ENCODE data around the gene ASL.
A peak's percentile ranks its signal among the peaks of the same experiment; 100 is the strongest.
"Not testable (repeated sequence)": the region's sequence is repeated elsewhere in the genome, so short reads cannot be mapped to it uniquely, and the experiment has no call there.

ASL gene

GRCh38 chr7:66075590-66076461 lies at the start of gene ASL:
Gene ASL (plus strand): TSS chr7:66075819. CDS start chr7:66076082, 263 bp downstream.
- peak; percentile 70 to 79 for DNase-seq (ENCODE audit: low read depth in 1 of 2, low spot score in 1 of 2)

DNA sequence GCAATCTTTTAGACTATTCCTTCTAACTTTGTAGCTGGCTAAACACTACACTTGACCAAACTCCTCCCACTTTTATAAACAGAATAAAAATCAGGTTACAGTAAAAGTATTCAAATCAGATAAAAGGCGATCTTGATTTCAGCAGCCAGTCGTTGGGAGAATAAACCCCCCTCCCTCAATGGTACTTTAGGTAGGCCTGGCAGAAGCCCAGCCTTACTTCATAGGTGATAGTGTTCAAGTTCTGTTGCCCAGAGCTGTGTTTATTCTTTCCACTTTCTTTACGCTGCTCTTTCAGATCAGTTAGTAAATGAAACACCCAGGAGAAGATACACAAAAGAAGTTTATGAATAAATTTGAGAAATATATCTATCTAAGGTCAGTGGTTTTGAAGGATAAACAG lies 47.3 kb upstream of the ASL start:
- DNase-seq (ENCODE audit: low read depth in 1 of 2, low spot score in 1 of 2): not testable (repeated sequence)

- no peak for DNase-seq (ENCODE audit: low read depth in 1 of 2, low spot score in 1 of 2)
These were observed 41.9 kb upstream of the ASL start for GRCh38 chr7:66033471-66034385.

DNA sequence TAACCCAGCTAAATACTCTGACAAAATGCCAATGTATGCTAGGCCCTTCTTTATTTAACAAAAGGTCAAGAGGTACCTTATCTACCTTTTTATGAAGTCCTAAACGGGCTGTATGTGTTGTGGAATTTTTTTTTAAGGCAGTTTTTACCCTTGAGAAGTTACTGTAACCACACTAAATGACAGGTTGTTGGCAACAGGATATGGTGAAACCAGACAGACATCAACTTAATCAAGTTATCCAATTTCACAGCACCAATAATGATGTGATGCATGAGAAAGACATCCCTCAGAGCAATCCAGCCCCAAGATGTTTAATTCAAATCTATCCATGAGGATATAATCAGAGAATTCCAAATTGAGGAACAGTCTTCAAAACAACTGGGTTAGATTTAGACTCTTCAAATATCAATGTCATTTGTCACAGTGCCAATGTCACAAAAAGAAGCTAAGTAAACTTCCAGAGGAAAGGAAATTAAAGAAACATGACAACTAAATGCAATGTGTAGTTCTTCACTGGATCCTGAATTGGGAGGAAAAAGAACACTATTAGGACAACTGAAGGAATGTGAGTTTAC lies 41.1 kb upstream of the ASL start:
- not testable (repeated sequence) for DNase-seq (ENCODE audit: low read depth in 1 of 2, low spot score in 1 of 2)

- DNase-seq (ENCODE audit: low read depth in 1 of 2, low spot score in 1 of 2): no peak
These were observed 39.2 kb upstream of the ASL start for GRCh38 chr7:66036382-66036781.

DNA sequence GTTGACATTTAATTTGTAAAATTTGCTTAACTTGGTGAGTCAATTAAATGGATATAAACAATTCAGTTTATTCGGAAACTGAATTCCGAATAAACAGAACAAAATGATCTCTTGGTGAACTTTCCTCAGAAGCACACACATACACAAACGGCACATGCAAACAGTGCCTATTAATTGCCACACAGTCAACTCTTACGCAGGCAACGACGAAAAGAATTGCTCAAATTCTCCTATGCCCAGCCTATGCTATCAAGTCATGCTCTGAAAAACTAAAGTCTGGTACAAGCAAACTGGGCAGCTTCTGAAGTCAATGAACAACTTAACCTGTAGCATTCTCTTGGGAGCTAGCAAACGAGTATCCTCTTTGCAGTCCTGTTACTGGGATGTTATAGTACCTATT lies 38.8 kb upstream of the ASL start:
- no peak for DNase-seq (ENCODE audit: low read depth in 1 of 2, low spot score in 1 of 2)

- no peak for DNase-seq (ENCODE audit: low read depth in 1 of 2, low spot score in 1 of 2)
These were observed 36.4 kb upstream of the ASL start for GRCh38 chr7:66039094-66039670.

DNA sequence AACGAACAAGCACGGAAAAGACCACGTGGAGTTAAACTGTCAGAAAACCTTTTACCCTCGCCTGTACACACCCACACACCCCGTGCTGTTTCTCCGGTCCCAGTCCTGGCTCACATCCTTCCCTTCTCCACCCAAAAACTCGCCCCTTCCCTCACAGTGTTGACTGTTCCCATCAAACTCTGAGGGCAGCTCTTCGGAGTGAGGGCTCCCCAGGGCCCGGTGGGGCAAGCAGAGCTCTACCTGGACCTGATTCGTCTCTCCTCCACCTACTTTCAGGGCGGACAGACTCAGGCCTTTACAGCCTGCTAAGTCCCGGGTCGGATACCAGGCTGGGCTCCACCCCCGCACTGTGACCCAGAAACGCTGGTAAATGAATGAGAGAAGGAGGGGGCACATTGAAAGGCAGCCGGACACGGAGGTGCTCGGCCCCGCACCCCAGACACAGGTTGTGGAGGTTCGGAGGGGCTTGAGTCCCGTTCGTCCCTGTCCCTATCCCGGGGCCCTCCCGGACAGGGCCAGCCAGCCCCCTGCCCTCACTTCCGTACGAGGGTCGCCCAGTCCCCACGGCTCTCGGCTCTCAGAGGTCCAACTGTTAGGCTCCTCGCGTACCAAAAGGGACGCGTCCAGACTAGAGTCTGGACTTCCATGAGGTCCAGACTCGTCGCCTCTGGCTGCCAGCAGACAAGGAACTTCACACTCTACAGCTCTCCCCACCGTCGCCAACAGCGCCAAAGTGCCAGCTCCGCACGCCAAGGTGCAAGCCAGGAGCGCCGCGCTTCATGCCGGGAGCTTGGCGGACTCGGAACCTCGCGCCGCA lies 31.7 kb upstream of the ASL start:
- no peak for DNase-seq (ENCODE audit: low read depth in 1 of 2, low spot score in 1 of 2)

DNA sequence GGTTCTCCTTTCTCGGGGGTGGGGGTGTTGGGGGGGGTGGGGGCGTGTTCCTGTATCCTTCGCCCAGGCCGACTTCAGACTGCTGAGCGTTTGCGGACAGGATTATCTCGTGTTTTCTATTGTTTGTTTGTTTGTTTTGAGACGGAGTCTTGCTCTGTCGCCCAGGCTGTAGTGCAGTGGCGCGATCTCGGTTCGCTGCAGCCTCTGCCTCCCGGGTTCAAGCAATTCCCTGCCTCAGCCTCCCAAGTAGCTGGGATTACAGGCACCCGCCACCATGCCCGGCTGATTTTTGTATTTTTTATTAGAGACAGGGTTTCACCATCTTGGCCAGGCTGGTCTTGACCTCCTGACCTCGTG lies 31.1 kb upstream of the ASL start:
- not testable (repeated sequence) for DNase-seq (ENCODE audit: low read depth in 1 of 2, low spot score in 1 of 2)

- DNase-seq (ENCODE audit: low read depth in 1 of 2, low spot score in 1 of 2): no peak
These were observed 28.2 kb upstream of the ASL start for GRCh38 chr7:66047426-66047825.

DNA sequence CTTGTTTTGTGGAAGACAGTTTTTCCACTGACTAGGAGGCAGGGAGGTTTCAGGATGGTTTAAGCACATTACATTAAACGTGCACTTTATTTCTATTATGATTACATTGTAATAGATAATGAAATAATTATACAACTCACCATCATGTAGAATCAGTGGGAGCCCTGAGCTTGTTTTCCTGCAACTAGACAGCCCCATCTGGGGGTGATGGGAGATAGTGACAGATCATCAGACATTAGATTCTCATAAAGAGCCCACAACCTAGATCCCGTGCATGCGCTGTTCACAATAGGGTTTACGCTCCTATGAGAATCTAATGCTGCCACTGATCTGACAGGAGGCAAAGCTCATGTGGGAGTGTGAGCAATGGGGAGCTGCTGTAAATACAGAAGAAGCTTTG lies 25.7 kb upstream of the ASL start:
- not testable (repeated sequence) for DNase-seq (ENCODE audit: low read depth in 1 of 2, low spot score in 1 of 2)

GRCh38 chr7:66050337-66050957 lies 25.2 kb upstream of the ASL start:
- no peak for DNase-seq (ENCODE audit: low read depth in 1 of 2, low spot score in 1 of 2)

GRCh38 chr7:66050990-66051448 lies 24.6 kb upstream of the ASL start:
- no peak for DNase-seq (ENCODE audit: low read depth in 1 of 2, low spot score in 1 of 2)

GRCh38 chr7:66052447-66052846 lies 23.2 kb upstream of the ASL start:
- DNase-seq (ENCODE audit: low read depth in 1 of 2, low spot score in 1 of 2): no peak

DNA sequence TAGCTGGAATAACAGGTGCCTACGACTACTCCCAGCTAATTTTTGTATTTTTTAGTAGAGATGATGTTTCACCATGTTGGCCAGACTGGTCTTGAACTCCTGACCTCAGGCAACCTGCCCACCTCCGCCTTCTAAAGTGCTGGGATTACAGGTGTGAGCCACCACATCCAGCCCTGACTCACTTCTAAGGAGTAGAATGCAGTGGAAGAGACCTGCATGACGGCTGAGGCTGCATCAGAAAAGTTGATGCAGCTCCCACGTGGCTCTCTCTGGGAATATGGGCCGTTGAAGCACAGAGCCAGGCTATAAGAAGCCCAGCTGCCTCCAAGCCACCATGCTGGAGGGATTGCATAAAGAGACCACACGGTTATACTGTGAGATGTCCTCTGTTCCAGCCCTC lies 21.6 kb upstream of the ASL start:
- no peak for DNase-seq (ENCODE audit: low read depth in 1 of 2, low spot score in 1 of 2)

DNA sequence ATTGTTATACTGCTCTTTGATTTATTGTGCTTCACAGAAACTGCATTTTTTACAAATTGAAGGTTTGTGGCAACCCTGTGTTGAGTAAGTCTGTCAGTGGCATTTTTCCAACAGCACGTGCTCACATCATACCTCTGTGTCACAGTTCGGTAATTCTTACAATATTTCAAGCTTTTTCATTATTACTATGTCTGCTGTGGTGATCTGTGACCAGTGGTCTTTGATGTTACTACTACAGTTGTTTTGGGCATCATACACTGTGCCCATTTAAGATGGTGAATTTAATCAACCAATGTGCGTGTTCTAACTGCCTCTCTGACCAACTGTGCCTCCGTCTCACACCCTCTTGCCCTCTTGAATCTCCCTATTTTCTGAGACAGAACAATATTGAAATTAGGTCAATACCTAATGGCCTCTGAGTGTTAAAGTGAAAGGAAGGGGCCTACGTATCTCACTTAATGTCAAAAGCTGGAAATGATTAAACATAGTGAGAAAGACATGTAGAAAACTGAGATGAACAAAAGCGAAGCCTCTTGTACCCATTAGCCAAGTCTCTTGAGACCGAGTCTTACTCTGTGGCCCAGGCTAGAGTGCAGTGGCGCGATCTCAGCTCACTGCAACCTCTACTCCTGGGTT lies 20.2 kb upstream of the ASL start:
- DNase-seq (ENCODE audit: low read depth in 1 of 2, low spot score in 1 of 2): no peak

DNA sequence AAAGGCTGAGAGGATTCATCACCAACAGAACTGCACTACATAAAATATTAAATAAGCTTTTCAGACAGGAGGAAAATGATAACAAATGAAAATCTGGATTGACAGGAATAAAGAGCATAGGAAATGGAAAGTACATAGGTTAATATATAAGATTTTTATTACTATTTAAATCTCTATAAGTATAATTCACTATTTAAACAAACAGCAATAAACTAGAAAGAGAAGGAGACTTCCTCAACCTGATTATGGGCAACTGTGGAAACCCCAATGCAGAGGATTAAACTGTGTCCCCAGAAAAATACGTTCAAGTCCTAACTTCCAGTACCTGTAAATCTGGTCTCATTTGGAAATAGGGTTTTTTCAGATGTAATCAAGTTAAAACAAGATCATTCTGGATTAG lies 14.8 kb upstream of the ASL start:
- no peak for DNase-seq (ENCODE audit: low read depth in 1 of 2, low spot score in 1 of 2)

DNA sequence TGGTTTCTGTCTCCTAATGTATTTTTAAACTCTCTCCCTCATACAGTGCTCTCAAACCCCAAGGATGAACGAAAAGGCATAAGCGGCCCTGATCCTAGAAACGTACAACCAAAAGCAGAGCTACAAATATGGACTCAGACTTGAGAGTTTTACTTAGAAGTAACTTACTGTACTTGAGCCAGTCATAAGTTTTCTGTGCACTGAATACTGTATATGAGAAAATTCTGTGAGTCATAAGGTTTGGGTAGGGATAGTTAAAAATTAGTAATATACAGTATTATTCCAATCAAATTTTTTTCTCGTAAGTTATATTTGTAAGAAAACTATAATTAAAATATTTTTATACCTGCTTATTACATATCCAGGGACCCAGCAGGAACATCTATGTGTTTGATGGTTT lies 5.9 kb upstream of the ASL start:
- no peak for DNase-seq (ENCODE audit: low read depth in 1 of 2, low spot score in 1 of 2)

GRCh38 chr7:66070222-66070621 lies 5.4 kb upstream of the ASL start:
- DNase-seq (ENCODE audit: low read depth in 1 of 2, low spot score in 1 of 2): no peak

DNA sequence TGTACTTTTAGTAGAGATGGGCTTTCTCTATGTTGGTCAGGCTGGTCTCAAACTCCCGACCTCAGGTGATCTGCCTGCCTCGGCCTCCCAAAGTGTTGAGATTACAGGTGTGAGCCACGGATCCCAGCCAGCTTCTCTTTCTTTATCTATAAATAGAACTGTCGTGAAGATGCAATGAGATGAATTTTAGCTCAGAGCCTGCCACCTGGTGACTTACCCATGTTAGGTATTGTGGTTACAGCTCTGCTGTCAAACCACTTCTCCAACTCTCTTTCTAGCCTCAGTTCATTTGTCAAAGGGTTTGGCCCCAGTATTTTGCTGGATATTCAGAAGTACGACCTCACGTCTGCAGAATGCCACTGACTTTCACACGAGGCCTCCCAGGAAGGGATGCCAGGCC lies 3.4 kb upstream of the ASL start:
- not testable (repeated sequence) for DNase-seq (ENCODE audit: low read depth in 1 of 2, low spot score in 1 of 2)
